ENCODE data around the gene NLRC3.

- TF ChIP-seq REST (IDR thresholded peaks at IDR 0.05; ENCODE audit: low read depth) (no peak), CREB1 (IDR thresholded peaks at IDR 0.05; ENCODE audit: low read depth) (no peak), TAF1 (IDR thresholded peaks at IDR 0.05; ENCODE audit: low read depth) (no peak), MAX (IDR thresholded peaks at IDR 0.05) (no peak)
Measured at GRCh38 chr16:3536271-3536731, 40.9 kb downstream of the NLRC3 start.
